ENCODE measurements around the gene INPPL1.

INPPL1 gene

GRCh38 chr11:72230764-72231365, 6.3 kb downstream of the INPPL1 start:
- Histone ChIP-seq H3K9ac (ENCODE audit: insufficient read length, low read depth) (no peak overlapping the region), H3K27me3 (ENCODE audit: insufficient read depth, insufficient read length) (no peaks in the 10 kb centered on the region), H3K4me3 (ENCODE audit: insufficient read length, low read depth) (no peak overlapping the region), H3K9me3 (ENCODE audit: insufficient read depth, low read length) (no peaks in the 10 kb centered on the region), H3K36me3 (ENCODE audit: insufficient read depth, insufficient read length, low read length) (peaks cover 97% of the 10 kb centered on the region), H3K4me1 (ENCODE audit: insufficient read depth, insufficient read length) (peaks cover 8% of the 10 kb centered on the region)
- TF ChIP-seq ZNF274 (IDR thresholded peaks at IDR 0.05; ENCODE audit: low read depth, low read length) (no peak), SUZ12 (IDR thresholded peaks at IDR 0.05; ENCODE audit: extremely low read depth, insufficient read depth, insufficient read length) (no peak), YY1 (IDR thresholded peaks at IDR 0.05; ENCODE audit: insufficient read depth, insufficient read length) (no peak)
- DNase-seq (ENCODE audit: low read depth, low spot score), result no peak

GRCh38 chr11:72231396-72232259, 7.1 kb downstream of the INPPL1 start:
- Histone ChIP-seq H3K4me3 (ENCODE audit: insufficient read length, low read depth) (no peak overlapping the region), H3K36me3 (ENCODE audit: insufficient read depth, insufficient read length, low read length) (peaks cover 100% of the 10 kb centered on the region), H3K4me1 (ENCODE audit: insufficient read depth, insufficient read length) (peaks cover 7% of the 10 kb centered on the region), H3K9ac (ENCODE audit: insufficient read length, low read depth) (no peak overlapping the region), H3K27me3 (ENCODE audit: insufficient read depth, insufficient read length) (no peaks in the 10 kb centered on the region), H3K9me3 (ENCODE audit: insufficient read depth, low read length) (no peaks in the 10 kb centered on the region)
- DNase-seq (ENCODE audit: low read depth, low spot score), result no peak
- TF ChIP-seq ZNF274 (IDR thresholded peaks at IDR 0.05; ENCODE audit: low read depth, low read length) (no peak), SUZ12 (IDR thresholded peaks at IDR 0.05; ENCODE audit: extremely low read depth, insufficient read depth, insufficient read length) (no peak), YY1 (IDR thresholded peaks at IDR 0.05; ENCODE audit: insufficient read depth, insufficient read length) (no peak)

GRCh38 chr11:72232260-72233055, 7.9 kb downstream of the INPPL1 start:
- Histone ChIP-seq H3K9ac (ENCODE audit: insufficient read length, low read depth) (no peak overlapping the region), H3K9me3 (ENCODE audit: insufficient read depth, low read length) (no peaks in the 10 kb centered on the region), H3K36me3 (ENCODE audit: insufficient read depth, insufficient read length, low read length) (peaks cover 100% of the 10 kb centered on the region), H3K27me3 (ENCODE audit: insufficient read depth, insufficient read length) (no peaks in the 10 kb centered on the region), H3K4me3 (ENCODE audit: insufficient read length, low read depth) (no peak overlapping the region), H3K4me1 (ENCODE audit: insufficient read depth, insufficient read length) (peaks cover 5% of the 10 kb centered on the region)
- DNase-seq (ENCODE audit: low read depth, low spot score), result no peak
- TF ChIP-seq ZNF274 (IDR thresholded peaks at IDR 0.05; ENCODE audit: low read depth, low read length) (no peak), SUZ12 (IDR thresholded peaks at IDR 0.05; ENCODE audit: extremely low read depth, insufficient read depth, insufficient read length) (no peak), YY1 (IDR thresholded peaks at IDR 0.05; ENCODE audit: insufficient read depth, insufficient read length) (no peak)

- no peaks in the 10 kb centered on the region for H3K9me3 ChIP-seq (ENCODE audit: insufficient read depth, low read length)
- H3K36me3 ChIP-seq (ENCODE audit: insufficient read depth, insufficient read length, low read length), result peaks cover 100% of the 10 kb centered on the region
- no peak overlapping the region for H3K4me3 ChIP-seq (ENCODE audit: insufficient read length, low read depth)
- TF ChIP-seq SUZ12 (IDR thresholded peaks at IDR 0.05; ENCODE audit: extremely low read depth, insufficient read depth, insufficient read length), result no peak
- no peak for TF ChIP-seq ZNF274 (IDR thresholded peaks at IDR 0.05; ENCODE audit: low read depth, low read length)
- no peak for TF ChIP-seq YY1 (IDR thresholded peaks at IDR 0.05; ENCODE audit: insufficient read depth, insufficient read length)
- no peaks in the 10 kb centered on the region for H3K27me3 ChIP-seq (ENCODE audit: insufficient read depth, insufficient read length)
- DNase-seq (ENCODE audit: low read depth, low spot score), result no peak
- no peak overlapping the region for H3K9ac ChIP-seq (ENCODE audit: insufficient read length, low read depth)
- peaks cover 10% of the 10 kb centered on the region for H3K4me1 ChIP-seq (ENCODE audit: insufficient read depth, insufficient read length)
These were observed 8.6 kb downstream of the INPPL1 start for GRCh38 chr11:72233056-72233772.

GRCh38 chr11:72233773-72234513, 9.4 kb downstream of the INPPL1 start:
- no peak for DNase-seq (ENCODE audit: low read depth, low spot score)
- Histone ChIP-seq H3K9me3 (ENCODE audit: insufficient read depth, low read length) (no peaks in the 10 kb centered on the region), H3K4me1 (ENCODE audit: insufficient read depth, insufficient read length) (peaks cover 13% of the 10 kb centered on the region), H3K4me3 (ENCODE audit: insufficient read length, low read depth) (no peak overlapping the region), H3K9ac (ENCODE audit: insufficient read length, low read depth) (no peak overlapping the region), H3K27me3 (ENCODE audit: insufficient read depth, insufficient read length) (no peaks in the 10 kb centered on the region), H3K36me3 (ENCODE audit: insufficient read depth, insufficient read length, low read length) (peaks cover 100% of the 10 kb centered on the region)
- TF ChIP-seq ZNF274 (IDR thresholded peaks at IDR 0.05; ENCODE audit: low read depth, low read length) (no peak), SUZ12 (IDR thresholded peaks at IDR 0.05; ENCODE audit: extremely low read depth, insufficient read depth, insufficient read length) (no peak), YY1 (IDR thresholded peaks at IDR 0.05; ENCODE audit: insufficient read depth, insufficient read length) (no peak)

- H3K36me3 ChIP-seq (ENCODE audit: insufficient read depth, insufficient read length, low read length), result peaks cover 99% of the 10 kb centered on the region
- TF ChIP-seq ZNF274 (IDR thresholded peaks at IDR 0.05; ENCODE audit: low read depth, low read length), result no peak
- TF ChIP-seq SUZ12 (IDR thresholded peaks at IDR 0.05; ENCODE audit: extremely low read depth, insufficient read depth, insufficient read length), result no peak
- TF ChIP-seq YY1 (IDR thresholded peaks at IDR 0.05; ENCODE audit: insufficient read depth, insufficient read length), result no peak
- H3K9ac ChIP-seq (ENCODE audit: insufficient read length, low read depth), result no peak overlapping the region
- DNase-seq (ENCODE audit: low read depth, low spot score), result no peak
- peaks cover 14% of the 10 kb centered on the region for H3K4me1 ChIP-seq (ENCODE audit: insufficient read depth, insufficient read length)
- H3K9me3 ChIP-seq (ENCODE audit: insufficient read depth, low read length), result no peaks in the 10 kb centered on the region
- no peaks in the 10 kb centered on the region for H3K27me3 ChIP-seq (ENCODE audit: insufficient read depth, insufficient read length)
- H3K4me3 ChIP-seq (ENCODE audit: insufficient read length, low read depth), result no peak overlapping the region
These were observed 9.9 kb downstream of the INPPL1 start for GRCh38 chr11:72234514-72234830.

Measured in NT2/D1 (cell line).